Stomach (tissue), 4 donors: ENCODE results near the gene SFMBT1.

Experiments used
- EP300 ChIP-seq: sonication (generic); formaldehyde crosslinking; IDR thresholded peaks from one replicate; pipeline ENCODE4 v1.6.1; 2017; ENCODE audit warnings: antibody characterized with exemption
- TF ChIP-seq, protein P1 (sequence below), 7 experiments: fragments of 450-650 bp in 4 of 7; fragments of 200-600 bp in 3 of 7; sonication (generic) in 3 of 7; IDR thresholded peaks; one replicate each; pipeline ENCODE4 v1.5.1; 2016 to 2019; ENCODE audit warnings: antibody characterized with exemption in 7 of 7, control low read depth in 2 of 7, mild to moderate bottlenecking in 1 of 7

DNA sequence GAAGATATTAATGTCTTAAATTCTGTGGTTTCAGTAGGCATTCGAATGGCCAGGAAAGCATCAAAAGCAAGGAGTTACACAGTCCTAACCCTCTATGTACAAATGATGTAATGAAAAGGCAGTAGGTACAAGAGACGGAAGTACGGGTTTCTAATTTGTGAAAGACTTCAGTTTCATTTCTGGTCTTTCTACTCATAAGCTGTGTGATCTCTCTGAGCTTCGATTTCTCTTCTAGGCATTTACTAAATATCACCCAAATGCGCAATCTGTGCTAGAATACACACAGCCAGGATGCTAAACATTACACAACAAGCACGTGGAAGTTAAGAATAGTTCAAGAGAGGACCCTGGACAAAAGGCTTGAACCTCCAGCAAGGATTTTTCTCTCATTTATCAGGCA lies 130.6 kb downstream of the SFMBT1 start:
- TF ChIP-seq, protein P1, sequence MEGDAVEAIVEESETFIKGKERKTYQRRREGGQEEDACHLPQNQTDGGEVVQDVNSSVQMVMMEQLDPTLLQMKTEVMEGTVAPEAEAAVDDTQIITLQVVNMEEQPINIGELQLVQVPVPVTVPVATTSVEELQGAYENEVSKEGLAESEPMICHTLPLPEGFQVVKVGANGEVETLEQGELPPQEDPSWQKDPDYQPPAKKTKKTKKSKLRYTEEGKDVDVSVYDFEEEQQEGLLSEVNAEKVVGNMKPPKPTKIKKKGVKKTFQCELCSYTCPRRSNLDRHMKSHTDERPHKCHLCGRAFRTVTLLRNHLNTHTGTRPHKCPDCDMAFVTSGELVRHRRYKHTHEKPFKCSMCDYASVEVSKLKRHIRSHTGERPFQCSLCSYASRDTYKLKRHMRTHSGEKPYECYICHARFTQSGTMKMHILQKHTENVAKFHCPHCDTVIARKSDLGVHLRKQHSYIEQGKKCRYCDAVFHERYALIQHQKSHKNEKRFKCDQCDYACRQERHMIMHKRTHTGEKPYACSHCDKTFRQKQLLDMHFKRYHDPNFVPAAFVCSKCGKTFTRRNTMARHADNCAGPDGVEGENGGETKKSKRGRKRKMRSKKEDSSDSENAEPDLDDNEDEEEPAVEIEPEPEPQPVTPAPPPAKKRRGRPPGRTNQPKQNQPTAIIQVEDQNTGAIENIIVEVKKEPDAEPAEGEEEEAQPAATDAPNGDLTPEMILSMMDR (IDR thresholded peaks at IDR 0.05), result no peak
- no peak for TF ChIP-seq EP300
